Endodermal cell (in vitro differentiated cells): Measurements from ENCODE around the gene AMPD3. TPM values are rescaled to one million over a fixed set of nuclear protein-coding genes. Genes with fewer than 3 reads are reported as not detected.

Experiments used
- DNase-seq: peaks from one replicate; pipeline ENCODE4 v3.0.0-alpha.2; 2017
- H3K27ac ChIP-seq: 2 replicates; pipeline ENCODE4 v1.5.1; 2013; ENCODE audit warnings: mild to moderate bottlenecking, low read depth, low read length, moderate library complexity
- H3K27me3 ChIP-seq: 2 replicates; pipeline ENCODE4 v1.6.1; 2013; ENCODE audit warnings: mild to moderate bottlenecking, low read length, moderate library complexity; ENCODE audit not compliant: insufficient read depth, control insufficient read depth, poor library complexity, severe bottlenecking
- H3K36me3 ChIP-seq: 2 replicates; pipeline ENCODE4 v1.7.0; 2013; ENCODE audit warnings: mild to moderate bottlenecking, low read length, moderate library complexity; ENCODE audit not compliant: control insufficient read depth, insufficient read depth
- H3K4me1 ChIP-seq: one replicate; pipeline ENCODE4 v1.7.0; 2013; ENCODE audit warnings: low read length; ENCODE audit not compliant: control insufficient read depth, insufficient read depth
- H3K4me3 ChIP-seq: 2 replicates; pipeline ENCODE4 v1.5.1; 2013; ENCODE audit warnings: mild to moderate bottlenecking, low read length, moderate library complexity
- H3K9ac ChIP-seq: 2 replicates; pipeline ENCODE4 v1.6.1; 2013; ENCODE audit warnings: mild to moderate bottlenecking, low read length, moderate library complexity; ENCODE audit not compliant: poor library complexity, severe bottlenecking; ENCODE audit errors: extremely low read depth
- H3K9me3 ChIP-seq: 2 replicates; pipeline ENCODE4 v1.6.1; 2013; ENCODE audit warnings: mild to moderate bottlenecking, low read length, moderate library complexity; ENCODE audit not compliant: control insufficient read depth
- H3K27ac Mint-ChIP-seq: 2 replicates; pipeline ENCODE4 v1.8.0; 2020; ENCODE audit warnings: mixed read lengths
- H3K27me3 Mint-ChIP-seq: 2 replicates; pipeline ENCODE4 v1.8.0; 2021; ENCODE audit warnings: mild to moderate bottlenecking, mixed read lengths; ENCODE audit not compliant: insufficient read depth
- H3K36me3 Mint-ChIP-seq: 2 replicates; pipeline ENCODE4 v1.8.0; 2020; ENCODE audit warnings: low read depth, mixed read lengths
- H3K4me1 Mint-ChIP-seq: 2 replicates; pipeline ENCODE4 v1.8.0; 2020; ENCODE audit warnings: mixed read lengths
- H3K4me3 Mint-ChIP-seq: 2 replicates; pipeline ENCODE4 v1.8.0; 2020; ENCODE audit warnings: mild to moderate bottlenecking, moderate library complexity, mixed read lengths
- H3K9me3 Mint-ChIP-seq: 2 replicates; pipeline ENCODE4 v1.8.0; 2020; ENCODE audit warnings: mild to moderate bottlenecking, mixed read lengths
- WGBS, 2 experiments: methylation state at CpG; one replicate each; pipeline versions ENCODE4 v1.1.5 to v1.1.7; 2013; ENCODE audit warnings: missing lambda C conversion rate in 2 of 2, mixed read lengths in 1 of 2; ENCODE audit not compliant: insufficient coverage in 1 of 2, insufficient read length in 1 of 2; 5-methylcytosine and 5-hydroxymethylcytosine counted together
- total RNA-seq, 2 donors: library from RNA; stranded (reverse); fragmentation: NEBNext Ultra II Directional in 1 of 2; extraction: Animal tissue kit (Norgen Biotek cat#: 25700) in 1 of 2; gene quantifications; 2 replicates in 1 of 2; 3 replicates in 1 of 2; pipeline ENCODE4 v1.2.1, GENCODE V29; 2021
- TF ChIP-seq, protein P1 (sequence below): fragments of 200-600 bp; sonication (generic); conservative IDR thresholded peaks from 2 replicates; pipeline ENCODE4 v1.5.0; 2021; ENCODE audit warnings: antibody characterized with exemption, mild to moderate bottlenecking

The AMPD3 gene
- total RNA-seq, 2 donors from 2014 or later, result 7.1 to 7.9 TPM

DNA sequence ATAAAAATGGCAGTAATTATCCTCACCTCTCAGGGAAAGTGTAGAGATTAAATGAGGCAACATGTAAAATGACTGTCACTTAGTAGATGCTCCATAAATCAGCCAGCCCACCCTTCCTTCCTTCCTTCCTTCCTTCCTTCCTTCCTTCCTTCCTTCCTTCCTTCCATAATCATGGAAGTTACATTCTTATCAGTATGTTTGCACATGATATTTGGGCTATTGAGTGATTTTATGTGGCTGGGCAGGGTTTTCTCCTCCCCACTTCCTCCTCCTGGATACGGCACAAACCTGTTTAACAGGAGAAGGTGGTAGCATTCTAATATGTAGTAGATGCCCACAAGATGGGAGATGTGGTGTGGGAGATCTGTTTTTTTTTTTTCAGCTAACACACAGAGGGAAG lies 101.5 kb downstream of the AMPD3 start:
- H3K27me3 Mint-ChIP-seq, result no peaks in the 10 kb centered on the region
- Histone ChIP-seq H3K9me3 (peaks cover 6% of the 10 kb centered on the region), H3K9ac (no peak overlapping the region), H3K27me3 (no peaks in the 10 kb centered on the region), H3K36me3 (no peaks in the 10 kb centered on the region), H3K4me3 (no peak overlapping the region), H3K4me1 (no peaks in the 10 kb centered on the region), H3K27ac (no peak overlapping the region)
- WGBS, 2 experiments, result no CpG with 5 or more reads among the region's 1 CpG
- peaks cover 9% of the 10 kb centered on the region for H3K9me3 Mint-ChIP-seq
- TF ChIP-seq, protein P1, sequence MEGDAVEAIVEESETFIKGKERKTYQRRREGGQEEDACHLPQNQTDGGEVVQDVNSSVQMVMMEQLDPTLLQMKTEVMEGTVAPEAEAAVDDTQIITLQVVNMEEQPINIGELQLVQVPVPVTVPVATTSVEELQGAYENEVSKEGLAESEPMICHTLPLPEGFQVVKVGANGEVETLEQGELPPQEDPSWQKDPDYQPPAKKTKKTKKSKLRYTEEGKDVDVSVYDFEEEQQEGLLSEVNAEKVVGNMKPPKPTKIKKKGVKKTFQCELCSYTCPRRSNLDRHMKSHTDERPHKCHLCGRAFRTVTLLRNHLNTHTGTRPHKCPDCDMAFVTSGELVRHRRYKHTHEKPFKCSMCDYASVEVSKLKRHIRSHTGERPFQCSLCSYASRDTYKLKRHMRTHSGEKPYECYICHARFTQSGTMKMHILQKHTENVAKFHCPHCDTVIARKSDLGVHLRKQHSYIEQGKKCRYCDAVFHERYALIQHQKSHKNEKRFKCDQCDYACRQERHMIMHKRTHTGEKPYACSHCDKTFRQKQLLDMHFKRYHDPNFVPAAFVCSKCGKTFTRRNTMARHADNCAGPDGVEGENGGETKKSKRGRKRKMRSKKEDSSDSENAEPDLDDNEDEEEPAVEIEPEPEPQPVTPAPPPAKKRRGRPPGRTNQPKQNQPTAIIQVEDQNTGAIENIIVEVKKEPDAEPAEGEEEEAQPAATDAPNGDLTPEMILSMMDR, result no peak
- no peaks in the 10 kb centered on the region for H3K4me1 Mint-ChIP-seq
- no peak overlapping the region for H3K4me3 Mint-ChIP-seq
- DNase-seq, result no peak
- H3K27ac Mint-ChIP-seq, result no peak overlapping the region
- no peaks in the 10 kb centered on the region for H3K36me3 Mint-ChIP-seq

Other genes starting within 250 kb of the AMPD3 start
- 10 to 100 TPM; 27.1 to 32.5 TPM for gene SBF2, start 161.0 kb upstream of the AMPD3 start, total RNA-seq
- gene ADM, start 150.2 kb upstream of the AMPD3 start, total RNA-seq, result 10 to 100 TPM; 20.6 to 35.5 TPM
- gene RNF141, start 85.9 kb downstream of the AMPD3 start, total RNA-seq, result 10 to 100 TPM; 34.7 to 42.2 TPM
- gene LYVE1, start 113.4 kb downstream of the AMPD3 start, total RNA-seq, result not detected
- 1 to 10 TPM; 4.2 to 7.3 TPM for gene IRAG1, start 238.5 kb downstream of the AMPD3 start, total RNA-seq